SK-N-SH (cell line): ENCODE results near the gene MAP3K2. TPM values are rescaled to one million over a fixed set of nuclear protein-coding genes. Genes with fewer than 3 reads are reported as not detected.
A peak's percentile ranks its signal among the peaks of the same experiment; 100 is the strongest.

ENCODE experiments used
- CTCF ChIA-PET: fragments of 300-600, 350-600 bp; formaldehyde crosslinking; extraction: SDS; loops from one replicate; lab custom pipeline; 2021; lab: Yijun Ruan, JAX
- POLR2A ChIA-PET: fragments of 350-600 bp; sonication (Branson Sonifier 250); formaldehyde crosslinking; extraction: SDS; loops from one replicate; lab custom pipeline; 2020; ENCODE audit warnings: antibody characterized with exemption, inconsistent platforms; lab: Yijun Ruan, JAX
- DNase-seq: peaks from one replicate; pipeline ENCODE4 v3.0.0; 2012
- H2AFZ ChIP-seq: fragments of 200-600 bp; sonication (generic); 2 replicates; pipeline ENCODE4 v1.8.1; 2016; ENCODE audit warnings: antibody characterized with exemption, mild to moderate bottlenecking, low read depth
- H3F3A ChIP-seq: fragments of 200-600 bp; sonication (generic); replicated peaks from 2 replicates; pipeline ENCODE3; 2016; ENCODE audit warnings: antibody characterized with exemption, mild to moderate bottlenecking; ENCODE audit not compliant: insufficient read depth
- H3K27ac ChIP-seq, 2 experiments: fragments of 200-500 bp in 1 of 2; fragments of 200-600 bp in 1 of 2; sonication (Bioruptor generic) in 1 of 2; sonication (generic), shearing (Covaris generic) in 1 of 2; 2 replicates each; pipeline versions ENCODE4 v1.5.1 to v1.6.1; 2014 to 2016; ENCODE audit warnings: low read depth in 2 of 2, inconsistent platforms in 1 of 2, low read length in 1 of 2, mild to moderate bottlenecking in 1 of 2, mixed read lengths in 1 of 2
- H3K27me3 ChIP-seq: fragments of 200-600 bp; sonication (generic), shearing (Covaris generic); 2 replicates; pipeline ENCODE4 v1.6.1; 2016; ENCODE audit warnings: mixed run types; ENCODE audit not compliant: insufficient read depth
- H3K36me3 ChIP-seq, 2 experiments: fragments of 200-500 bp in 1 of 2; fragments of 200-600 bp in 1 of 2; sonication (Bioruptor generic) in 1 of 2; sonication (generic) in 1 of 2; replicated peaks in 1 of 2; 2 replicates each; pipeline versions ENCODE3 to v1.5.1; 2014 to 2016; ENCODE audit warnings: low read length in 1 of 2, mild to moderate bottlenecking in 1 of 2; ENCODE audit not compliant: insufficient read depth in 2 of 2, control insufficient read depth in 1 of 2
- H3K4me1 ChIP-seq, 2 experiments: fragments of 200-500 bp in 1 of 2; fragments of 200-600 bp in 1 of 2; sonication (Bioruptor generic) in 1 of 2; sonication (generic), shearing (Covaris generic) in 1 of 2; 2 replicates each; pipeline versions ENCODE4 v1.5.1 to v1.6.1; 2014 to 2016; ENCODE audit warnings: low read depth in 1 of 2, low read length in 1 of 2, mixed run types in 1 of 2; ENCODE audit not compliant: insufficient read depth in 2 of 2, control insufficient read depth in 1 of 2
- H3K4me2 ChIP-seq: fragments of 200-600 bp; sonication (generic), shearing (Covaris generic); 2 replicates; pipeline ENCODE4 v1.6.1; 2017; ENCODE audit warnings: mixed run types
- H3K4me3 ChIP-seq, 2 experiments: fragments of 200-500 bp in 1 of 2; fragments of 200-600 bp in 1 of 2; sonication (Bioruptor generic) in 1 of 2; sonication (generic), shearing (Covaris generic) in 1 of 2; 2 replicates each; pipeline versions ENCODE4 v1.5.1 to v1.8.1; 2014 to 2016; ENCODE audit warnings: low read depth in 2 of 2, inconsistent platforms in 1 of 2, low read length in 1 of 2, mild to moderate bottlenecking in 1 of 2, mixed read lengths in 1 of 2, moderate library complexity in 1 of 2
- H3K79me2 ChIP-seq: fragments of 200-600 bp; sonication (generic); 2 replicates; pipeline ENCODE4 v1.8.1; 2017; ENCODE audit warnings: mild to moderate bottlenecking; ENCODE audit not compliant: insufficient read depth
- H3K9ac ChIP-seq: fragments of 200-600 bp; sonication (generic); 2 replicates; pipeline ENCODE4 v1.6.1; 2017; ENCODE audit warnings: mixed run types
- H3K9me2 ChIP-seq: fragments of 200-600 bp; sonication (generic); 2 replicates; pipeline ENCODE4 v1.6.1; 2017; ENCODE audit warnings: mixed run types
- H3K9me3 ChIP-seq: fragments of 200-600 bp; sonication (generic); 2 replicates; pipeline ENCODE4 v1.6.1; 2017; ENCODE audit warnings: mixed run types, mild to moderate bottlenecking, moderate library complexity
- H4K20me1 ChIP-seq: fragments of 200-600 bp; sonication (generic); 2 replicates; pipeline ENCODE4 v1.6.1; 2017; ENCODE audit warnings: mild to moderate bottlenecking, mixed run types; ENCODE audit not compliant: insufficient read depth
- CHD2 ChIP-seq: fragments of 150-350 bp; IDR thresholded peaks from 2 replicates; pipeline ENCODE4 v1.6.1; 2018; ENCODE audit warnings: low read length; ENCODE audit not compliant: partially characterized antibody
- EZH2phosphoT487 ChIP-seq: fragments of 200-600 bp; sonication (generic); IDR thresholded peaks from 2 replicates; pipeline ENCODE4 v1.6.1; 2017; ENCODE audit warnings: low read depth, mixed run types, mild to moderate bottlenecking, antibody characterized with exemption, moderate library complexity, borderline replicate concordance
- FOSL2 ChIP-seq: IDR thresholded peaks from 2 replicates; pipeline ENCODE4 v1.4.0; 2012; ENCODE audit warnings: low read depth, mild to moderate bottlenecking, moderate library complexity, borderline replicate concordance
- FOXM1 ChIP-seq: IDR thresholded peaks from 2 replicates; pipeline ENCODE4 v1.4.0; 2012; ENCODE audit warnings: low read depth, mild to moderate bottlenecking
- GABPA ChIP-seq: IDR thresholded peaks from 2 replicates; pipeline ENCODE4 v1.4.0; 2012; ENCODE audit warnings: low read depth, mild to moderate bottlenecking
- JUND ChIP-seq: IDR thresholded peaks from 2 replicates; pipeline ENCODE4 v1.4.0; 2012
- RAD21 ChIP-seq: IDR thresholded peaks from 2 replicates; pipeline ENCODE4 v1.6.1; 2012; ENCODE audit warnings: mild to moderate bottlenecking, low read length
- RCOR1 ChIP-seq: fragments of 150-350 bp; IDR thresholded peaks from 2 replicates; pipeline ENCODE4 v1.6.1; 2017; ENCODE audit warnings: antibody characterized with exemption, low read length
- RFX5 ChIP-seq: IDR thresholded peaks from 2 replicates; pipeline ENCODE4 v1.6.1; 2012; ENCODE audit warnings: mild to moderate bottlenecking, improper control_type of control experiment, low read length
- TCF12 ChIP-seq: IDR thresholded peaks from 2 replicates; pipeline ENCODE4 v1.4.0; 2012
- WGBS: methylation state at CpG from one replicate; pipeline ENCODE4 v1.1.6; 2017; ENCODE audit warnings: low lambda C conversion rate; 5-methylcytosine and 5-hydroxymethylcytosine counted together
- polyA plus RNA-seq, 3 experiments: library from polyadenylated mRNA; depleted of rRNA; stranded (reverse); fragments of >200 nt; gene quantifications; 2 replicates each; pipeline ENCODE4 v1.2.3, GENCODE V29; 2012
- TF ChIP-seq, protein P1 (sequence below): fragments of 150-350 bp; IDR thresholded peaks from 2 replicates; pipeline ENCODE4 v1.6.1; 2016; ENCODE audit warnings: mild to moderate bottlenecking, low read depth, low read length
- TF ChIP-seq, protein P2 (sequence below): IDR thresholded peaks from 2 replicates; pipeline ENCODE4; 2012
- TF ChIP-seq, protein P3 (sequence below): IDR thresholded peaks from 2 replicates; pipeline ENCODE4 v1.4.0; 2012; ENCODE audit warnings: low read depth
- TF ChIP-seq, protein P4 (sequence below): IDR thresholded peaks from 2 replicates; pipeline ENCODE4 v1.4.0; 2012; ENCODE audit warnings: low read depth, borderline replicate concordance
- TF ChIP-seq, protein P5 (sequence below): IDR thresholded peaks from 2 replicates; pipeline ENCODE4 v1.6.1; 2012; ENCODE audit warnings: mild to moderate bottlenecking, low read depth, low read length, moderate library complexity

MAP3K2 gene
- polyA plus RNA-seq, 1 of the 3 experiments (the other 2 are of a cell fraction): 2.7 TPM

DNA sequence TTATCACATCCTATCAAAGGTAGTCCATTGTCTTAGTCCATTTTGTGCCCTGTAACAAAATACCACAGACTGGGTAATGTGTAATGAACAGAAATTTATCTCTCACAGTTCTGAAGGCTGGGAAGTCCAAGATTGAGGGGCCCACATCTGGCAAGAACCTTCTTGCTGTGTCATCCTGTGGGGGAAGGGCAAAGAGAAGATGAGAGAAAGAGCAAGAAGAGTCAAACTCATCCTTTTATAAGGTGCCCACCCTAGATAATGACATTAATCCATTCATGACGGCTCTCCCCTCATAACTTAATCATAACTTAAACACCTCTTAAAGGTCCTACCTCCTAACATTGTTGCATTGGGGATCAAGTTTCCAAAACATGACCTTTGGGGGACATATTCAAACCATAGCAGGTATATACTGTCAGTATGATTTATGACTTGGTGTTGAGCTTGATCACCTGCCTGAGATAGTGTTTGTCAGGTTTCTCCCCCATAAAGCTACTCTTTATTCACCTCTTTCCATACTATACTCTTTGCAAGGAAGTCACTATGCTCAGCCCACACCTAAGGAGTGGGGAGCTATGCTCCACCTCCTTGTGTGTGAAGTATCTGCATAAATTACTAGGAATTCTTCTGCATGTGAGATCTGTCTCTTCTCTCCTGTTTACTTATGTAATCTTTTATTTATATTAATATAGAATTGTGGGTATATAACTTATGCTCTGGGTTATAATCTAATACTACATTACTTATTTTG lies 5.2 kb upstream of the MAP3K2 start:
- ChIA-PET POLR2A (no interaction called here), CTCF (no interaction called here)
- no peaks in the 10 kb centered on the region for H3K9me2 ChIP-seq
- H3K27ac ChIP-seq: peak overlapping the region in 1 of 2 experiments; percentile 22; a peak in 1 of 4 replicates
- H3K27me3 ChIP-seq: no peaks in the 10 kb centered on the region
- no peaks in the 10 kb centered on the region for H4K20me1 ChIP-seq
- H3K9me3 ChIP-seq: no peaks in the 10 kb centered on the region
- peaks cover 11% of the 10 kb centered on the region for H3F3A ChIP-seq
- H3K36me3 ChIP-seq: peaks cover 0 to 8% of the 10 kb centered on the region in 2 experiments
- H3K9ac ChIP-seq: no peak overlapping the region
- no peak for TF ChIP-seq GABPA
- TF ChIP-seq EZH2phosphoT487: no peak
- no peak for TF ChIP-seq RFX5
- TF ChIP-seq FOSL2: no peak
- no peak for TF ChIP-seq FOXM1
- no peak for TF ChIP-seq JUND
- TF ChIP-seq, protein P1, sequence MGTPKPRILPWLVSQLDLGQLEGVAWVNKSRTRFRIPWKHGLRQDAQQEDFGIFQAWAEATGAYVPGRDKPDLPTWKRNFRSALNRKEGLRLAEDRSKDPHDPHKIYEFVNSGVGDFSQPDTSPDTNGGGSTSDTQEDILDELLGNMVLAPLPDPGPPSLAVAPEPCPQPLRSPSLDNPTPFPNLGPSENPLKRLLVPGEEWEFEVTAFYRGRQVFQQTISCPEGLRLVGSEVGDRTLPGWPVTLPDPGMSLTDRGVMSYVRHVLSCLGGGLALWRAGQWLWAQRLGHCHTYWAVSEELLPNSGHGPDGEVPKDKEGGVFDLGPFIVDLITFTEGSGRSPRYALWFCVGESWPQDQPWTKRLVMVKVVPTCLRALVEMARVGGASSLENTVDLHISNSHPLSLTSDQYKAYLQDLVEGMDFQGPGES: no peak
- TF ChIP-seq CHD2: no peak
- TF ChIP-seq RCOR1: no peak
- TF ChIP-seq, protein P2, sequence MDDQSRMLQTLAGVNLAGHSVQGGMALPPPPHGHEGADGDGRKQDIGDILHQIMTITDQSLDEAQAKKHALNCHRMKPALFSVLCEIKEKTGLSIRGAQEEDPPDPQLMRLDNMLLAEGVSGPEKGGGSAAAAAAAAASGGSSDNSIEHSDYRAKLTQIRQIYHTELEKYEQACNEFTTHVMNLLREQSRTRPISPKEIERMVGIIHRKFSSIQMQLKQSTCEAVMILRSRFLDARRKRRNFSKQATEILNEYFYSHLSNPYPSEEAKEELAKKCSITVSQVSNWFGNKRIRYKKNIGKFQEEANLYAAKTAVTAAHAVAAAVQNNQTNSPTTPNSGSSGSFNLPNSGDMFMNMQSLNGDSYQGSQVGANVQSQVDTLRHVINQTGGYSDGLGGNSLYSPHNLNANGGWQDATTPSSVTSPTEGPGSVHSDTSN: no peak
- TF ChIP-seq, protein P3, sequence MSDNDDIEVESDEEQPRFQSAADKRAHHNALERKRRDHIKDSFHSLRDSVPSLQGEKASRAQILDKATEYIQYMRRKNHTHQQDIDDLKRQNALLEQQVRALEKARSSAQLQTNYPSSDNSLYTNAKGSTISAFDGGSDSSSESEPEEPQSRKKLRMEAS: no peak
- no peak for TF ChIP-seq RAD21
- TF ChIP-seq, protein P4, sequence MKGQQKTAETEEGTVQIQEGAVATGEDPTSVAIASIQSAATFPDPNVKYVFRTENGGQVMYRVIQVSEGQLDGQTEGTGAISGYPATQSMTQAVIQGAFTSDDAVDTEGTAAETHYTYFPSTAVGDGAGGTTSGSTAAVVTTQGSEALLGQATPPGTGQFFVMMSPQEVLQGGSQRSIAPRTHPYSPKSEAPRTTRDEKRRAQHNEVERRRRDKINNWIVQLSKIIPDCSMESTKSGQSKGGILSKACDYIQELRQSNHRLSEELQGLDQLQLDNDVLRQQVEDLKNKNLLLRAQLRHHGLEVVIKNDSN: no peak
- no peak for TF ChIP-seq TCF12
- TF ChIP-seq, protein P5, sequence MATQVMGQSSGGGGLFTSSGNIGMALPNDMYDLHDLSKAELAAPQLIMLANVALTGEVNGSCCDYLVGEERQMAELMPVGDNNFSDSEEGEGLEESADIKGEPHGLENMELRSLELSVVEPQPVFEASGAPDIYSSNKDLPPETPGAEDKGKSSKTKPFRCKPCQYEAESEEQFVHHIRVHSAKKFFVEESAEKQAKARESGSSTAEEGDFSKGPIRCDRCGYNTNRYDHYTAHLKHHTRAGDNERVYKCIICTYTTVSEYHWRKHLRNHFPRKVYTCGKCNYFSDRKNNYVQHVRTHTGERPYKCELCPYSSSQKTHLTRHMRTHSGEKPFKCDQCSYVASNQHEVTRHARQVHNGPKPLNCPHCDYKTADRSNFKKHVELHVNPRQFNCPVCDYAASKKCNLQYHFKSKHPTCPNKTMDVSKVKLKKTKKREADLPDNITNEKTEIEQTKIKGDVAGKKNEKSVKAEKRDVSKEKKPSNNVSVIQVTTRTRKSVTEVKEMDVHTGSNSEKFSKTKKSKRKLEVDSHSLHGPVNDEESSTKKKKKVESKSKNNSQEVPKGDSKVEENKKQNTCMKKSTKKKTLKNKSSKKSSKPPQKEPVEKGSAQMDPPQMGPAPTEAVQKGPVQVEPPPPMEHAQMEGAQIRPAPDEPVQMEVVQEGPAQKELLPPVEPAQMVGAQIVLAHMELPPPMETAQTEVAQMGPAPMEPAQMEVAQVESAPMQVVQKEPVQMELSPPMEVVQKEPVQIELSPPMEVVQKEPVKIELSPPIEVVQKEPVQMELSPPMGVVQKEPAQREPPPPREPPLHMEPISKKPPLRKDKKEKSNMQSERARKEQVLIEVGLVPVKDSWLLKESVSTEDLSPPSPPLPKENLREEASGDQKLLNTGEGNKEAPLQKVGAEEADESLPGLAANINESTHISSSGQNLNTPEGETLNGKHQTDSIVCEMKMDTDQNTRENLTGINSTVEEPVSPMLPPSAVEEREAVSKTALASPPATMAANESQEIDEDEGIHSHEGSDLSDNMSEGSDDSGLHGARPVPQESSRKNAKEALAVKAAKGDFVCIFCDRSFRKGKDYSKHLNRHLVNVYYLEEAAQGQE: no peak
- TF ChIP-seq, all 33 proteins: peak for 0
- Histone ChIP-seq H3K4me1 (peaks cover 3 to 11% of the 10 kb centered on the region in 2 experiments), H3K4me3 (no peak overlapping the region), H2AFZ (no peak overlapping the region), H3K4me2 (no peak overlapping the region), H3K79me2 (no peaks in the 10 kb centered on the region; the same call in 1 of the 2 replicates)
- DNase-seq: no peak
- 91% methylated on average over 1 of the region's 1 CpG for WGBS
